A673 (cell line): ENCODE measurements around the gene GALNT2. TPM values are rescaled to one million over a fixed set of nuclear protein-coding genes. Genes with fewer than 3 reads are reported as not detected.

ENCODE experiments used
- BruUV-seq: library from RNA; stranded (reverse); fragments of 400-500 nt; replicated peaks from 2 replicates; lab custom pipeline; 2021; lab: Mats Ljungman, UMichigan
- CTCF ChIA-PET: fragments of 300-600 bp; sonication (Branson Sonifier 250); formaldehyde crosslinking; loops from one replicate; lab custom pipeline; 2022; ENCODE audit warnings: antibody characterized with exemption; lab: Charles Lee
- POLR2A ChIA-PET: fragments of 300-600 bp; sonication (Branson Sonifier 250); formaldehyde crosslinking; loops from one replicate; lab custom pipeline; 2022; ENCODE audit warnings: antibody characterized with exemption; ENCODE audit not compliant: low non-redundant PET; lab: Charles Lee
- DNase-seq: peaks from one replicate; pipeline ENCODE4 v3.0.0-alpha.2; 2015; ENCODE audit warnings: low spot score
- H3K27ac ChIP-seq: fragments of 200-600 bp; sonication (generic); 2 replicates; pipeline ENCODE4 v1.5.1; 2016; ENCODE audit warnings: mixed run types, low read depth, mild to moderate bottlenecking, mixed read lengths, antibody characterized with exemption, low read length; ENCODE audit not compliant: poor library complexity, severe bottlenecking
- H3K27me3 ChIP-seq: fragments of 200-600 bp; sonication (generic); replicated peaks from 2 replicates; pipeline ENCODE4 v1.6.1; 2017; ENCODE audit warnings: mixed run types, low read depth, mild to moderate bottlenecking, mixed read lengths, antibody characterized with exemption, low read length; ENCODE audit not compliant: insufficient read depth, poor library complexity
- H3K36me3 ChIP-seq: fragments of 200-600 bp; sonication (generic); 2 replicates; pipeline ENCODE4 v1.6.1; 2016; ENCODE audit warnings: mixed run types, mild to moderate bottlenecking, mixed read lengths, antibody characterized with exemption, low read length; ENCODE audit not compliant: insufficient read depth, poor library complexity, severe bottlenecking
- H3K4me1 ChIP-seq: fragments of 200-600 bp; sonication (generic); 2 replicates; pipeline ENCODE4 v1.6.1; 2017; ENCODE audit warnings: mixed run types, mild to moderate bottlenecking, mixed read lengths, antibody characterized with exemption, low read length; ENCODE audit not compliant: insufficient read depth, poor library complexity, severe bottlenecking
- H3K4me3 ChIP-seq: fragments of 200-600 bp; sonication (generic); 2 replicates; pipeline ENCODE4 v1.5.1; 2016; ENCODE audit warnings: low read depth, mixed run types, mild to moderate bottlenecking, mixed read lengths, low read length; ENCODE audit not compliant: poor library complexity, severe bottlenecking
- H3K9me3 ChIP-seq: fragments of 200-600 bp; sonication (generic); 2 replicates; pipeline ENCODE4 v1.6.1; 2016; ENCODE audit warnings: mixed run types, low read depth, mild to moderate bottlenecking, mixed read lengths, antibody characterized with exemption, low read length; ENCODE audit not compliant: poor library complexity, severe bottlenecking
- CTCF ChIP-seq: fragments of 300-800, 200-600 bp; sonication (generic); conservative IDR thresholded peaks from 2 replicates; pipeline ENCODE4 v1.5.1; 2017; ENCODE audit warnings: low read depth, mild to moderate bottlenecking, antibody characterized with exemption, low read length, moderate library complexity, mixed read lengths
- EZH2 ChIP-seq: fragments of 200-600 bp; sonication (generic); IDR thresholded peaks from 2 replicates; pipeline ENCODE4 v1.6.1; 2017; ENCODE audit warnings: borderline replicate concordance, low read depth, mild to moderate bottlenecking, mixed read lengths, antibody characterized with exemption, low read length; ENCODE audit not compliant: poor library complexity, severe bottlenecking
- intact Hi-C: fragments of 100-400 bp; cut with micrococcal nuclease; formaldehyde crosslinking; loops from one replicate; pipeline ENCODE4 v1.10.0; 2022; ENCODE audit not compliant: unreplicated experiment
- total RNA-seq: library from RNA; stranded (reverse); gene quantifications from 2 replicates; pipeline ENCODE4 v1.2.3, GENCODE V29; 2021

The GALNT2 gene
- total RNA-seq, 1 experiment from 2014 or later = 94.6 TPM

- ChIA-PET POLR2A (no interaction called here), CTCF (no interaction called here)
- Histone ChIP-seq H3K4me3 (no peak overlapping the region), H3K27me3 (no peaks in the 10 kb centered on the region), H3K4me1 (peaks cover 62% of the 10 kb centered on the region), H3K9me3 (no peaks in the 10 kb centered on the region), H3K27ac (peak overlapping the region; percentile 56), H3K36me3 (no peaks in the 10 kb centered on the region)
- TF ChIP-seq EZH2 = no peak
- no peak for TF ChIP-seq CTCF
- BruUV-seq = no TSS peak
- no peak for DNase-seq
- intact Hi-C loops = no loop called here
Observed at GRCh38 chr1:230102472-230102871, 35.4 kb downstream of the GALNT2 start.

GRCh38 chr1:230103306-230104173 lies 36.5 kb downstream of the GALNT2 start:
- BruUV-seq = no TSS peak
- no peaks in the 10 kb centered on the region for H3K9me3 ChIP-seq
- DNase-seq = no peak
- ChIA-PET POLR2A (no interaction called here), CTCF (no interaction called here)
- H3K4me3 ChIP-seq = no peak overlapping the region
- H3K4me1 ChIP-seq = peaks cover 66% of the 10 kb centered on the region
- intact Hi-C loops = no loop called here
- H3K27ac ChIP-seq = peak overlapping the region; percentile 47
- H3K27me3 ChIP-seq = no peaks in the 10 kb centered on the region
- H3K36me3 ChIP-seq = no peaks in the 10 kb centered on the region
- TF ChIP-seq EZH2 (no peak), CTCF (no peak)

- Histone ChIP-seq H3K4me3 (peak overlapping the region; percentile 18), H3K27me3 (no peaks in the 10 kb centered on the region), H3K9me3 (no peaks in the 10 kb centered on the region), H3K4me1 (peaks cover 66% of the 10 kb centered on the region), H3K27ac (peak overlapping the region; percentile 47), H3K36me3 (no peaks in the 10 kb centered on the region)
- BruUV-seq = no TSS peak
- ChIA-PET CTCF (interaction anchor here (0.7 kb wide), 1 partner anchor 57 kb away, joined by 3 read pairs; no protein-coding TSS in a partner anchor), POLR2A (no interaction called here)
- intact Hi-C loops = no loop called here
- peak; percentile 94 for DNase-seq
- TF ChIP-seq CTCF = no peak
- TF ChIP-seq EZH2 = no peak
Observed at GRCh38 chr1:230104395-230105244, 37.6 kb downstream of the GALNT2 start.
